GM23338 (cell line): ENCODE results near the gene MLLT3. TPM values are rescaled to one million over a fixed set of nuclear protein-coding genes. Genes with fewer than 3 reads are reported as not detected.

ENCODE experiments used
- ATAC-seq: fragments of 200-7000 bp; cut with Tn5 transposase; 3 replicates; pipeline ENCODE4 v1.9.1; 2020
- DNase-seq: peaks from one replicate; pipeline ENCODE4 v3.0.0-alpha.2; 2015; ENCODE audit warnings: low spot score
- H2AFZ ChIP-seq: fragments of 200-600 bp; sonication (generic); 2 replicates; pipeline ENCODE4 v1.8.0; 2016; ENCODE audit warnings: antibody characterized with exemption, mild to moderate bottlenecking, moderate library complexity
- H3F3A ChIP-seq: fragments of 200-600 bp; sonication (generic); replicated peaks from 2 replicates; pipeline ENCODE4 v1.8.0; 2017; ENCODE audit warnings: antibody characterized with exemption, mixed run types, low read depth
- H3K27ac ChIP-seq: fragments of 200-600 bp; sonication (generic); 2 replicates; pipeline ENCODE4 v1.6.1; 2016; ENCODE audit warnings: low read depth
- H3K27me3 ChIP-seq: fragments of 200-600 bp; sonication (generic); 2 replicates; pipeline ENCODE4 v1.8.0; 2016; ENCODE audit warnings: mild to moderate bottlenecking, mixed run types, moderate library complexity; ENCODE audit not compliant: insufficient read depth
- H3K36me3 ChIP-seq: fragments of 200-600 bp; sonication (generic); 2 replicates; pipeline ENCODE4 v1.8.0; 2016; ENCODE audit warnings: mild to moderate bottlenecking; ENCODE audit not compliant: insufficient read depth
- H3K4me1 ChIP-seq: fragments of 200-600 bp; sonication (generic); 2 replicates; pipeline ENCODE4 v1.8.0; 2016; ENCODE audit warnings: mild to moderate bottlenecking, moderate library complexity; ENCODE audit not compliant: insufficient read depth
- H3K4me2 ChIP-seq: fragments of 200-600 bp; sonication (generic); 2 replicates; pipeline ENCODE4 v1.7.1; 2017; ENCODE audit warnings: mixed run types
- H3K4me3 ChIP-seq: fragments of 200-600 bp; sonication (generic); 2 replicates; pipeline ENCODE4 v1.6.1; 2016; ENCODE audit warnings: mixed run types
- H3K79me2 ChIP-seq: fragments of 200-600 bp; sonication (generic); replicated peaks from 2 replicates; pipeline ENCODE4 v1.8.0; 2017; ENCODE audit warnings: mild to moderate bottlenecking; ENCODE audit not compliant: insufficient read depth
- H3K9me2 ChIP-seq: fragments of 200-600 bp; sonication (generic); 2 replicates; pipeline ENCODE4 v1.8.0; 2017; ENCODE audit not compliant: insufficient read depth
- H4K20me1 ChIP-seq: fragments of 200-600 bp; sonication (generic); replicated peaks from 2 replicates; pipeline ENCODE4 v1.8.0; 2017; ENCODE audit warnings: mild to moderate bottlenecking; ENCODE audit not compliant: insufficient read depth
- H3K27ac Mint-ChIP-seq: 2 replicates; pipeline ENCODE4 v1.8.0; 2020; ENCODE audit warnings: inconsistent platforms, mild to moderate bottlenecking, moderate library complexity, mixed read lengths
- H3K27me3 Mint-ChIP-seq: 3 replicates; pipeline ENCODE4 v1.8.0; 2022; ENCODE audit warnings: low read depth, mild to moderate bottlenecking, moderate library complexity, mixed read lengths, inconsistent platforms; ENCODE audit not compliant: insufficient read depth, poor library complexity
- H3K36me3 Mint-ChIP-seq: 3 replicates; pipeline ENCODE4 v1.8.0; 2021; ENCODE audit warnings: low read depth, mild to moderate bottlenecking, inconsistent platforms, moderate library complexity, mixed read lengths
- H3K4me1 Mint-ChIP-seq: 3 replicates; pipeline ENCODE4 v1.8.0; 2020; ENCODE audit warnings: mild to moderate bottlenecking, inconsistent platforms, mixed read lengths
- H3K4me3 Mint-ChIP-seq: 3 replicates; pipeline ENCODE4 v1.8.0; 2021; ENCODE audit warnings: moderate library complexity, mild to moderate bottlenecking, inconsistent platforms, mixed read lengths
- H3K9me3 Mint-ChIP-seq: 3 replicates; pipeline ENCODE4 v1.8.0; 2020; ENCODE audit warnings: moderate library complexity, mild to moderate bottlenecking, inconsistent platforms, mixed read lengths
- CREB1 ChIP-seq: fragments of 250-450 bp; sonication (Bioruptor Pico); IDR thresholded peaks from 2 replicates; pipeline ENCODE4 v1.5.0; 2020; ENCODE audit warnings: low read depth, mild to moderate bottlenecking, moderate library complexity
- EZH2 ChIP-seq: fragments of 200-600 bp; sonication (generic); IDR thresholded peaks from one replicate; pipeline ENCODE4 v1.8.0; 2017; ENCODE audit warnings: antibody characterized with exemption, mild to moderate bottlenecking, low read depth; ENCODE audit not compliant: unreplicated experiment
- EZH2phosphoT487 ChIP-seq: fragments of 200-600 bp; sonication (generic); IDR thresholded peaks from one replicate; pipeline ENCODE4 v1.8.1; 2018; ENCODE audit warnings: antibody characterized with exemption; ENCODE audit not compliant: unreplicated experiment
- JUNB ChIP-seq: IDR thresholded peaks from one replicate; pipeline ENCODE4 v1.6.1; 2016; ENCODE audit warnings: antibody characterized with exemption; ENCODE audit not compliant: unreplicated experiment
- NANOG ChIP-seq: IDR thresholded peaks from 2 replicates; pipeline ENCODE4 v1.6.1; 2016; ENCODE audit warnings: antibody characterized with exemption, borderline replicate concordance
- POLR2AphosphoS5 ChIP-seq: IDR thresholded peaks from 2 replicates; pipeline ENCODE4 v1.6.1; 2016; ENCODE audit warnings: antibody characterized with exemption, low read depth
- STAT1 ChIP-seq: IDR thresholded peaks from one replicate; pipeline ENCODE4 v1.6.1; 2016; ENCODE audit warnings: antibody characterized with exemption; ENCODE audit not compliant: unreplicated experiment
- ZNF114 ChIP-seq: fragments of 250-450 bp; sonication (Bioruptor Pico); IDR thresholded peaks from 2 replicates; pipeline ENCODE4 v1.5.0; 2020; ENCODE audit warnings: mild to moderate bottlenecking, moderate library complexity
- ZNF331 ChIP-seq: fragments of 250-450 bp; sonication (Bioruptor Pico); IDR thresholded peaks from 2 replicates; pipeline ENCODE4 v1.5.0; 2020; ENCODE audit warnings: low read depth, mild to moderate bottlenecking, moderate library complexity
- polyA plus RNA-seq: library from polyadenylated mRNA; unstranded; fragments of >200 nt; fragmentation: Nextera tagmentation; extraction: Ambion mirVana; gene quantifications from 2 replicates; pipeline ENCODE4 v1.2.1, GENCODE V29; 2016
- total RNA-seq: library from RNA; depleted of rRNA; stranded (reverse); fragments of >200 nt; shearing (Covaris generic); gene quantifications from 2 replicates; pipeline ENCODE4 v1.2.3, GENCODE V29; 2014
- TF ChIP-seq, protein P1 (sequence below): IDR thresholded peaks from 2 replicates; pipeline ENCODE4 v1.6.1; 2016; ENCODE audit warnings: antibody characterized with exemption
- TF ChIP-seq, protein P2 (sequence below): fragments of 250-450 bp; sonication (Bioruptor Pico); IDR thresholded peaks from 2 replicates; pipeline ENCODE4 v1.5.0; 2020; ENCODE audit warnings: mild to moderate bottlenecking, moderate library complexity
- TF ChIP-seq, protein P3 (sequence below): IDR thresholded peaks from one replicate; pipeline ENCODE4 v1.6.1; 2018; ENCODE audit warnings: antibody characterized with exemption; ENCODE audit not compliant: unreplicated experiment
- TF ChIP-seq, protein P4 (sequence below), 2 experiments: fragments of 200-600 bp in 1 of 2; sonication (generic) in 1 of 2; conservative IDR thresholded peaks; 2 replicates each; pipeline versions ENCODE4 v1.5.1 to v1.6.1; 2016 to 2017; ENCODE audit warnings: antibody characterized with exemption in 2 of 2, low read depth in 2 of 2, mild to moderate bottlenecking in 2 of 2, moderate library complexity in 1 of 2

Gene MLLT3
- total and polyA plus RNA-seq, 2 experiments from 2014 or later, result 7.5 to 9.5 TPM

DNA sequence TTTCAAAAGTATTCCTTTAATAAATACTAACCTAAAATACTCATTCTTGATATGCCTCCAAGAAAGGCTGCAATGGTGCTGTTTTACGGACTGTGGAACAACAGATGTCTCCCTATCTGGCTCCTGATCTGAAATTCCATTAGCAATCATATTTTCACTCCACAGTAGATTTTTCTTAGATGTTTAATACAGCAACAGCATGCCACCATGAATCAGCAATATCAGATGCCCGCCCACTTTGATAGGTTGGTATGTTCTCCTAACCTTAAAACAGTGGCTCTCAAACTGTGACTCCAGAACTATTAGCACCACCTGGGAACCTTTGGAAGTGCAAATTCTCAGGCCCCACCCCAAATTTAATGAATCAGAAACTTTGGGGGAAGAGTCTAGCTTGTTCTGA lies 110.2 kb downstream of the MLLT3 start:
- H3K27ac Mint-ChIP-seq, result peak overlapping the region; percentile 60; the same call in 1 of the 2 replicates
- Histone ChIP-seq H3K4me1 (0 out of 2 replicates have a peak, but pooled peaks cover 4% of the 10 kb centered on the region), H3K27ac (no peak overlapping the region), H3K36me3 (no peaks in the 10 kb centered on the region), H3K79me2 (no peaks in the 10 kb centered on the region), H3K9me2 (no peaks in the 10 kb centered on the region), H3F3A (no peaks in the 10 kb centered on the region), H2AFZ (no peak overlapping the region), H3K27me3 (no peaks in the 10 kb centered on the region), H3K4me3 (no peak overlapping the region), H3K4me2 (no peak overlapping the region), H4K20me1 (no peaks in the 10 kb centered on the region)
- no peaks in the 10 kb centered on the region for H3K9me3 Mint-ChIP-seq
- ATAC-seq (no peak), DNase-seq (no peak)
- H3K36me3 Mint-ChIP-seq, result no peaks in the 10 kb centered on the region
- no peak overlapping the region for H3K4me3 Mint-ChIP-seq
- TF ChIP-seq, protein P1, sequence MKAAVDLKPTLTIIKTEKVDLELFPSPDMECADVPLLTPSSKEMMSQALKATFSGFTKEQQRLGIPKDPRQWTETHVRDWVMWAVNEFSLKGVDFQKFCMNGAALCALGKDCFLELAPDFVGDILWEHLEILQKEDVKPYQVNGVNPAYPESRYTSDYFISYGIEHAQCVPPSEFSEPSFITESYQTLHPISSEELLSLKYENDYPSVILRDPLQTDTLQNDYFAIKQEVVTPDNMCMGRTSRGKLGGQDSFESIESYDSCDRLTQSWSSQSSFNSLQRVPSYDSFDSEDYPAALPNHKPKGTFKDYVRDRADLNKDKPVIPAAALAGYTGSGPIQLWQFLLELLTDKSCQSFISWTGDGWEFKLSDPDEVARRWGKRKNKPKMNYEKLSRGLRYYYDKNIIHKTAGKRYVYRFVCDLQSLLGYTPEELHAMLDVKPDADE, result no peak
- TF ChIP-seq EZH2phosphoT487, result no peak
- TF ChIP-seq, protein P2, sequence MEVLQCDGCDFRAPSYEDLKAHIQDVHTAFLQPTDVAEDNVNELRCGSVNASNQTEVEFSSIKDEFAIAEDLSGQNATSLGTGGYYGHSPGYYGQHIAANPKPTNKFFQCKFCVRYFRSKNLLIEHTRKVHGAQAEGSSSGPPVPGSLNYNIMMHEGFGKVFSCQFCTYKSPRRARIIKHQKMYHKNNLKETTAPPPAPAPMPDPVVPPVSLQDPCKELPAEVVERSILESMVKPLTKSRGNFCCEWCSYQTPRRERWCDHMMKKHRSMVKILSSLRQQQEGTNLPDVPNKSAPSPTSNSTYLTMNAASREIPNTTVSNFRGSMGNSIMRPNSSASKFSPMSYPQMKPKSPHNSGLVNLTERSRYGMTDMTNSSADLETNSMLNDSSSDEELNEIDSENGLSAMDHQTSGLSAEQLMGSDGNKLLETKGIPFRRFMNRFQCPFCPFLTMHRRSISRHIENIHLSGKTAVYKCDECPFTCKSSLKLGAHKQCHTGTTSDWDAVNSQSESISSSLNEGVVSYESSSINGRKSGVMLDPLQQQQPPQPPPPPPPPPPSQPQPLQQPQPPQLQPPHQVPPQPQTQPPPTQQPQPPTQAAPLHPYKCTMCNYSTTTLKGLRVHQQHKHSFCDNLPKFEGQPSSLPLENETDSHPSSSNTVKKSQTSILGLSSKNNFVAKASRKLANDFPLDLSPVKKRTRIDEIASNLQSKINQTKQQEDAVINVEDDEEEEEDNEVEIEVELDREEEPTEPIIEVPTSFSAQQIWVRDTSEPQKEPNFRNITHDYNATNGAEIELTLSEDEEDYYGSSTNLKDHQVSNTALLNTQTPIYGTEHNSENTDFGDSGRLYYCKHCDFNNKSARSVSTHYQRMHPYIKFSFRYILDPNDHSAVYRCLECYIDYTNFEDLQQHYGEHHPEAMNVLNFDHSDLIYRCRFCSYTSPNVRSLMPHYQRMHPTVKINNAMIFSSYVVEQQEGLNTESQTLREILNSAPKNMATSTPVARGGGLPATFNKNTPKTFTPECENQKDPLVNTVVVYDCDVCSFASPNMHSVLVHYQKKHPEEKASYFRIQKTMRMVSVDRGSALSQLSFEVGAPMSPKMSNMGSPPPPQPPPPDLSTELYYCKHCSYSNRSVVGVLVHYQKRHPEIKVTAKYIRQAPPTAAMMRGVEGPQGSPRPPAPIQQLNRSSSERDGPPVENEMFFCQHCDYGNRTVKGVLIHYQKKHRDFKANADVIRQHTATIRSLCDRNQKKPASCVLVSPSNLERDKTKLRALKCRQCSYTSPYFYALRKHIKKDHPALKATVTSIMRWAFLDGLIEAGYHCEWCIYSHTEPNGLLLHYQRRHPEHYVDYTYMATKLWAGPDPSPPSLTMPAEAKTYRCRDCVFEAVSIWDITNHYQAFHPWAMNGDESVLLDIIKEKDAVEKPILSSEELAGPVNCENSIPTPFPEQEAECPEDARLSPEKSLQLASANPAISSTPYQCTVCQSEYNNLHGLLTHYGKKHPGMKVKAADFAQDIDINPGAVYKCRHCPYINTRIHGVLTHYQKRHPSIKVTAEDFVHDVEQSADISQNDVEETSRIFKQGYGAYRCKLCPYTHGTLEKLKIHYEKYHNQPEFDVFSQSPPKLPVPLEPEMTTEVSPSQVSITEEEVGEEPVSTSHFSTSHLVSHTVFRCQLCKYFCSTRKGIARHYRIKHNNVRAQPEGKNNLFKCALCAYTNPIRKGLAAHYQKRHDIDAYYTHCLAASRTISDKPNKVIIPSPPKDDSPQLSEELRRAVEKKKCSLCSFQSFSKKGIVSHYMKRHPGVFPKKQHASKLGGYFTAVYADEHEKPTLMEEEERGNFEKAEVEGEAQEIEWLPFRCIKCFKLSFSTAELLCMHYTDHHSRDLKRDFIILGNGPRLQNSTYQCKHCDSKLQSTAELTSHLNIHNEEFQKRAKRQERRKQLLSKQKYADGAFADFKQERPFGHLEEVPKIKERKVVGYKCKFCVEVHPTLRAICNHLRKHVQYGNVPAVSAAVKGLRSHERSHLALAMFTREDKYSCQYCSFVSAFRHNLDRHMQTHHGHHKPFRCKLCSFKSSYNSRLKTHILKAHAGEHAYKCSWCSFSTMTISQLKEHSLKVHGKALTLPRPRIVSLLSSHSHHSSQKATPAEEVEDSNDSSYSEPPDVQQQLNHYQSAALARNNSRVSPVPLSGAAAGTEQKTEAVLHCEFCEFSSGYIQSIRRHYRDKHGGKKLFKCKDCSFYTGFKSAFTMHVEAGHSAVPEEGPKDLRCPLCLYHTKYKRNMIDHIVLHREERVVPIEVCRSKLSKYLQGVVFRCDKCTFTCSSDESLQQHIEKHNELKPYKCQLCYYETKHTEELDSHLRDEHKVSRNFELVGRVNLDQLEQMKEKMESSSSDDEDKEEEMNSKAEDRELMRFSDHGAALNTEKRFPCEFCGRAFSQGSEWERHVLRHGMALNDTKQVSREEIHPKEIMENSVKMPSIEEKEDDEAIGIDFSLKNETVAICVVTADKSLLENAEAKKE (CRISPR knock-in tag), result no peak
- no peak for TF ChIP-seq CREB1 (CRISPR knock-in tag)
- no peak for TF ChIP-seq POLR2AphosphoS5
- no peak for TF ChIP-seq JUNB
- no peak for TF ChIP-seq ZNF114
- TF ChIP-seq, protein P3, sequence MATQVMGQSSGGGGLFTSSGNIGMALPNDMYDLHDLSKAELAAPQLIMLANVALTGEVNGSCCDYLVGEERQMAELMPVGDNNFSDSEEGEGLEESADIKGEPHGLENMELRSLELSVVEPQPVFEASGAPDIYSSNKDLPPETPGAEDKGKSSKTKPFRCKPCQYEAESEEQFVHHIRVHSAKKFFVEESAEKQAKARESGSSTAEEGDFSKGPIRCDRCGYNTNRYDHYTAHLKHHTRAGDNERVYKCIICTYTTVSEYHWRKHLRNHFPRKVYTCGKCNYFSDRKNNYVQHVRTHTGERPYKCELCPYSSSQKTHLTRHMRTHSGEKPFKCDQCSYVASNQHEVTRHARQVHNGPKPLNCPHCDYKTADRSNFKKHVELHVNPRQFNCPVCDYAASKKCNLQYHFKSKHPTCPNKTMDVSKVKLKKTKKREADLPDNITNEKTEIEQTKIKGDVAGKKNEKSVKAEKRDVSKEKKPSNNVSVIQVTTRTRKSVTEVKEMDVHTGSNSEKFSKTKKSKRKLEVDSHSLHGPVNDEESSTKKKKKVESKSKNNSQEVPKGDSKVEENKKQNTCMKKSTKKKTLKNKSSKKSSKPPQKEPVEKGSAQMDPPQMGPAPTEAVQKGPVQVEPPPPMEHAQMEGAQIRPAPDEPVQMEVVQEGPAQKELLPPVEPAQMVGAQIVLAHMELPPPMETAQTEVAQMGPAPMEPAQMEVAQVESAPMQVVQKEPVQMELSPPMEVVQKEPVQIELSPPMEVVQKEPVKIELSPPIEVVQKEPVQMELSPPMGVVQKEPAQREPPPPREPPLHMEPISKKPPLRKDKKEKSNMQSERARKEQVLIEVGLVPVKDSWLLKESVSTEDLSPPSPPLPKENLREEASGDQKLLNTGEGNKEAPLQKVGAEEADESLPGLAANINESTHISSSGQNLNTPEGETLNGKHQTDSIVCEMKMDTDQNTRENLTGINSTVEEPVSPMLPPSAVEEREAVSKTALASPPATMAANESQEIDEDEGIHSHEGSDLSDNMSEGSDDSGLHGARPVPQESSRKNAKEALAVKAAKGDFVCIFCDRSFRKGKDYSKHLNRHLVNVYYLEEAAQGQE, result no peak
- TF ChIP-seq, protein P4, sequence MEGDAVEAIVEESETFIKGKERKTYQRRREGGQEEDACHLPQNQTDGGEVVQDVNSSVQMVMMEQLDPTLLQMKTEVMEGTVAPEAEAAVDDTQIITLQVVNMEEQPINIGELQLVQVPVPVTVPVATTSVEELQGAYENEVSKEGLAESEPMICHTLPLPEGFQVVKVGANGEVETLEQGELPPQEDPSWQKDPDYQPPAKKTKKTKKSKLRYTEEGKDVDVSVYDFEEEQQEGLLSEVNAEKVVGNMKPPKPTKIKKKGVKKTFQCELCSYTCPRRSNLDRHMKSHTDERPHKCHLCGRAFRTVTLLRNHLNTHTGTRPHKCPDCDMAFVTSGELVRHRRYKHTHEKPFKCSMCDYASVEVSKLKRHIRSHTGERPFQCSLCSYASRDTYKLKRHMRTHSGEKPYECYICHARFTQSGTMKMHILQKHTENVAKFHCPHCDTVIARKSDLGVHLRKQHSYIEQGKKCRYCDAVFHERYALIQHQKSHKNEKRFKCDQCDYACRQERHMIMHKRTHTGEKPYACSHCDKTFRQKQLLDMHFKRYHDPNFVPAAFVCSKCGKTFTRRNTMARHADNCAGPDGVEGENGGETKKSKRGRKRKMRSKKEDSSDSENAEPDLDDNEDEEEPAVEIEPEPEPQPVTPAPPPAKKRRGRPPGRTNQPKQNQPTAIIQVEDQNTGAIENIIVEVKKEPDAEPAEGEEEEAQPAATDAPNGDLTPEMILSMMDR (conservative IDR thresholded peaks at IDR 0.05; ENCODE audit: low read depth in 2 of 2), result no peak
- TF ChIP-seq STAT1, result no peak
- TF ChIP-seq NANOG, result no peak
- no peak for TF ChIP-seq EZH2
- TF ChIP-seq ZNF331, result no peak
- peaks cover 1% of the 10 kb centered on the region for H3K27me3 Mint-ChIP-seq
- peaks cover 16% of the 10 kb centered on the region for H3K4me1 Mint-ChIP-seq
